H1 (cell line): ENCODE data around the gene TFB1M. TPM values are rescaled to one million over a fixed set of nuclear protein-coding genes. Genes with fewer than 3 reads are reported as not detected.

Source experiments
- CHD2 ChIP-seq: IDR thresholded peaks from 2 replicates; pipeline ENCODE4 v1.6.1; 2012; ENCODE audit warnings: low read length, improper control_type of control experiment
- EGR1 ChIP-seq: IDR thresholded peaks from 2 replicates; pipeline ENCODE4 v1.6.1; 2011; ENCODE audit warnings: low read depth, low read length, borderline replicate concordance
- PHF8 ChIP-seq: fragments of 200-600 bp; sonication (generic); conservative IDR thresholded peaks from 2 replicates; pipeline ENCODE4 v1.7.1; 2012; ENCODE audit warnings: low read depth, mild to moderate bottlenecking, inconsistent platforms, low read length, moderate library complexity
- POLR2AphosphoS5 ChIP-seq: IDR thresholded peaks from 2 replicates; pipeline ENCODE4 v1.6.1; 2011; ENCODE audit warnings: low read depth, low read length
- SIX5 ChIP-seq: IDR thresholded peaks from 2 replicates; pipeline ENCODE4 v1.6.1; 2011; ENCODE audit warnings: mild to moderate bottlenecking, low read depth, low read length
- TBP ChIP-seq: IDR thresholded peaks from 2 replicates; pipeline ENCODE4 v1.6.1; 2011; ENCODE audit warnings: low read depth, low read length, improper control_type of control experiment
- USF2 ChIP-seq: IDR thresholded peaks from 2 replicates; pipeline ENCODE4 v1.6.1; 2011; ENCODE audit warnings: low read length, improper control_type of control experiment
- polyA plus RNA-seq, 7 experiments: library from polyadenylated mRNA; depleted of rRNA in 3 of 7; stranded (reverse) in 5 of 7; unstranded in 2 of 7; fragments of >200 nt in 5 of 7; fragments of 200-250 nt in 2 of 7; gene quantifications; 1 replicate in 5 of 7; 2 replicates in 1 of 7; 4 replicates in 1 of 7; pipeline versions ENCODE4 v1.2.1 to v1.2.3, GENCODE V29; 2011 to 2013; ENCODE audit warnings: missing spikeins in 2 of 7, mixed read lengths in 2 of 7
- total RNA-seq: library from RNA; stranded (reverse); fragmentation: NEBNext Ultra II Directional; extraction: Animal tissue kit (Norgen Biotek cat#: 25700); gene quantifications from 2 replicates; pipeline ENCODE4 v1.2.1, GENCODE V29; 2021

TFB1M gene
- total and polyA plus RNA-seq, 2 of the 8 experiments (the other 6 are each of a cell fraction or from before 2014, with no cell fraction given): 28.2 to 49.4 TPM

GRCh38 chr6:155228546-155229166, 85.6 kb downstream of the TFB1M start (continued):
- no peak for TF ChIP-seq USF2
- TF ChIP-seq PHF8: no peak
- TF ChIP-seq TBP: no peak
- no peak for TF ChIP-seq CHD2
- TF ChIP-seq POLR2AphosphoS5: no peak
- TF ChIP-seq SIX5: no peak
- TF ChIP-seq EGR1: no peak
